SK-N-SH treated with all-trans-retinoic acid at 6 μM for 48 hours (cell line): Measurements from ENCODE around the gene AHI1.

Experiments used
- ATAC-seq: fragments of 200-7000 bp; cut with Tn5 transposase; 3 replicates; pipeline ENCODE4 v1.9.1; 2020; ENCODE audit warnings: mild to moderate bottlenecking, moderate library complexity
- BACH2 ChIP-seq: fragments of 250-450 bp; sonication (Bioruptor Pico); IDR thresholded peaks from 2 replicates; pipeline ENCODE4 v1.9.0; 2021; ENCODE audit warnings: mild to moderate bottlenecking, borderline replicate concordance
- CREB5 ChIP-seq: fragments of 250-450 bp; sonication (Bioruptor Pico); IDR thresholded peaks from 2 replicates; pipeline ENCODE4 v1.5.1; 2020; ENCODE audit warnings: low read depth, mild to moderate bottlenecking, moderate library complexity
- CSDC2 ChIP-seq: fragments of 250-450 bp; sonication (Bioruptor Pico); IDR thresholded peaks from 2 replicates; pipeline ENCODE4 v1.5.0; 2020; ENCODE audit warnings: mild to moderate bottlenecking, moderate library complexity
- ESRRG ChIP-seq: fragments of 250-450 bp; sonication (Bioruptor Pico); IDR thresholded peaks from 2 replicates; pipeline ENCODE4 v1.6.1; 2021; ENCODE audit warnings: mild to moderate bottlenecking
- GLIS3 ChIP-seq: fragments of 250-450 bp; sonication (Bioruptor Pico); IDR thresholded peaks from 2 replicates; pipeline ENCODE4 v1.5.0; 2020; ENCODE audit warnings: mild to moderate bottlenecking, moderate library complexity
- ISL1 ChIP-seq: fragments of 250-450 bp; sonication (Bioruptor Pico); IDR thresholded peaks from 2 replicates; pipeline ENCODE4 v2.1.2; 2022; ENCODE audit warnings: mild to moderate bottlenecking, moderate library complexity
- OSR1 ChIP-seq: fragments of 250-450 bp; sonication (Bioruptor Pico); IDR thresholded peaks from 2 replicates; pipeline ENCODE4 v1.8.0; 2022; ENCODE audit warnings: moderate library complexity, mild to moderate bottlenecking, inconsistent platforms
- POU6F1 ChIP-seq: fragments of 250-450 bp; sonication (Bioruptor Pico); IDR thresholded peaks from 2 replicates; pipeline ENCODE4 v1.8.0; 2021; ENCODE audit warnings: low read depth, mild to moderate bottlenecking, moderate library complexity, borderline replicate concordance
- PPARA ChIP-seq: fragments of 250-450 bp; sonication (Bioruptor Pico); IDR thresholded peaks from 2 replicates; pipeline ENCODE4 v1.5.0; 2020; ENCODE audit warnings: mild to moderate bottlenecking, borderline replicate concordance
- RARB ChIP-seq: fragments of 250-450 bp; sonication (Bioruptor Pico); IDR thresholded peaks from 2 replicates; pipeline ENCODE4 v1.8.0; 2021; ENCODE audit warnings: mild to moderate bottlenecking, moderate library complexity
- SNAI2 ChIP-seq: fragments of 250-450 bp; sonication (Bioruptor Pico); IDR thresholded peaks from 2 replicates; pipeline ENCODE4 v1.5.0; 2020; ENCODE audit warnings: mild to moderate bottlenecking, moderate library complexity
- TCF4 ChIP-seq: fragments of 250-450 bp; sonication (Bioruptor Pico); IDR thresholded peaks from 2 replicates; pipeline ENCODE4 v1.8.0; 2021; ENCODE audit warnings: mild to moderate bottlenecking, moderate library complexity, borderline replicate concordance
- TOX ChIP-seq: fragments of 250-450 bp; sonication (Bioruptor Pico); IDR thresholded peaks from 2 replicates; pipeline ENCODE4 v1.8.0; 2021; ENCODE audit warnings: mild to moderate bottlenecking, moderate library complexity, borderline replicate concordance
- TSHZ2 ChIP-seq: fragments of 250-450 bp; sonication (Bioruptor Pico); IDR thresholded peaks from 2 replicates; pipeline ENCODE4 v1.5.0; 2020; ENCODE audit warnings: mild to moderate bottlenecking, moderate library complexity
- ZC3H10 ChIP-seq: fragments of 250-450 bp; sonication (Bioruptor Pico); IDR thresholded peaks from 2 replicates; pipeline ENCODE4 v1.5.1; 2021; ENCODE audit warnings: mild to moderate bottlenecking, moderate library complexity
- ZFP3 ChIP-seq: fragments of 250-450 bp; sonication (Bioruptor Pico); IDR thresholded peaks from 2 replicates; pipeline ENCODE4 v1.5.0; 2020; ENCODE audit warnings: mild to moderate bottlenecking, moderate library complexity
- ZFP30 ChIP-seq: fragments of 450-650 bp; formaldehyde crosslinking; IDR thresholded peaks from 2 replicates; pipeline ENCODE4 v1.5.0; 2022; ENCODE audit warnings: mild to moderate bottlenecking, moderate library complexity
- ZNF565 ChIP-seq: fragments of 450-650 bp; formaldehyde crosslinking; conservative IDR thresholded peaks from 2 replicates; pipeline ENCODE4 v1.5.0; 2020; ENCODE audit warnings: low read depth, mild to moderate bottlenecking, moderate library complexity
- ZNF70 ChIP-seq: fragments of 450-650 bp; formaldehyde crosslinking; IDR thresholded peaks from 2 replicates; pipeline ENCODE4 v1.5.0; 2020; ENCODE audit warnings: mild to moderate bottlenecking, moderate library complexity
- ZNF8 ChIP-seq: fragments of 450-650 bp; formaldehyde crosslinking; IDR thresholded peaks from 2 replicates; pipeline ENCODE4 v1.5.0; 2020; ENCODE audit warnings: mild to moderate bottlenecking, moderate library complexity
- TF ChIP-seq, protein P1 (sequence below): fragments of 250-450 bp; sonication (Bioruptor Pico); IDR thresholded peaks from 2 replicates; pipeline ENCODE4 v1.5.1; 2021; ENCODE audit warnings: mild to moderate bottlenecking, moderate library complexity
- TF ChIP-seq, protein P2 (sequence below): fragments of 250-450 bp; sonication (Bioruptor Pico); IDR thresholded peaks from 2 replicates; pipeline ENCODE4 v1.8.0; 2020; ENCODE audit warnings: mild to moderate bottlenecking, moderate library complexity, borderline replicate concordance

Gene AHI1

GRCh38 chr6:135382182-135382628 lies 115.3 kb downstream of the AHI1 start:
- ATAC-seq = no peak
- TF ChIP-seq TOX (CRISPR knock-in tag) (no peak), GLIS3 (CRISPR knock-in tag) (no peak), ISL1 (CRISPR knock-in tag) (no peak), TCF4 (no peak), ZFP30 (no peak), ZNF8 (no peak), BACH2 (CRISPR knock-in tag) (no peak), ZNF70 (CRISPR knock-in tag) (no peak), CREB5 (no peak), ZFP3 (CRISPR knock-in tag) (no peak), TSHZ2 (CRISPR knock-in tag) (no peak), POU6F1 (CRISPR knock-in tag) (no peak), ZC3H10 (CRISPR knock-in tag) (no peak), PPARA (CRISPR knock-in tag) (no peak), RARB (no peak), CSDC2 (no peak), SNAI2 (CRISPR knock-in tag) (no peak), OSR1 (CRISPR knock-in tag) (no peak)
- TF ChIP-seq, protein P1, sequence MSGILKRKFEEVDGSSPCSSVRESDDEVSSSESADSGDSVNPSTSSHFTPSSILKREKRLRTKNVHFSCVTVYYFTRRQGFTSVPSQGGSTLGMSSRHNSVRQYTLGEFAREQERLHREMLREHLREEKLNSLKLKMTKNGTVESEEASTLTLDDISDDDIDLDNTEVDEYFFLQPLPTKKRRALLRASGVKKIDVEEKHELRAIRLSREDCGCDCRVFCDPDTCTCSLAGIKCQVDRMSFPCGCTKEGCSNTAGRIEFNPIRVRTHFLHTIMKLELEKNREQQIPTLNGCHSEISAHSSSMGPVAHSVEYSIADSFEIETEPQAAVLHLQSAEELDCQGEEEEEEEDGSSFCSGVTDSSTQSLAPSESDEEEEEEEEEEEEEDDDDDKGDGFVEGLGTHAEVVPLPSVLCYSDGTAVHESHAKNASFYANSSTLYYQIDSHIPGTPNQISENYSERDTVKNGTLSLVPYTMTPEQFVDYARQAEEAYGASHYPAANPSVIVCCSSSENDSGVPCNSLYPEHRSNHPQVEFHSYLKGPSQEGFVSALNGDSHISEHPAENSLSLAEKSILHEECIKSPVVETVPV = no peak
- TF ChIP-seq, protein P2, sequence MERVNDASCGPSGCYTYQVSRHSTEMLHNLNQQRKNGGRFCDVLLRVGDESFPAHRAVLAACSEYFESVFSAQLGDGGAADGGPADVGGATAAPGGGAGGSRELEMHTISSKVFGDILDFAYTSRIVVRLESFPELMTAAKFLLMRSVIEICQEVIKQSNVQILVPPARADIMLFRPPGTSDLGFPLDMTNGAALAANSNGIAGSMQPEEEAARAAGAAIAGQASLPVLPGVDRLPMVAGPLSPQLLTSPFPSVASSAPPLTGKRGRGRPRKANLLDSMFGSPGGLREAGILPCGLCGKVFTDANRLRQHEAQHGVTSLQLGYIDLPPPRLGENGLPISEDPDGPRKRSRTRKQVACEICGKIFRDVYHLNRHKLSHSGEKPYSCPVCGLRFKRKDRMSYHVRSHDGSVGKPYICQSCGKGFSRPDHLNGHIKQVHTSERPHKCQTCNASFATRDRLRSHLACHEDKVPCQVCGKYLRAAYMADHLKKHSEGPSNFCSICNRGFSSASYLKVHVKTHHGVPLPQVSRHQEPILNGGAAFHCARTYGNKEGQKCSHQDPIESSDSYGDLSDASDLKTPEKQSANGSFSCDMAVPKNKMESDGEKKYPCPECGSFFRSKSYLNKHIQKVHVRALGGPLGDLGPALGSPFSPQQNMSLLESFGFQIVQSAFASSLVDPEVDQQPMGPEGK (CRISPR knock-in tag) = no peak

DNA sequence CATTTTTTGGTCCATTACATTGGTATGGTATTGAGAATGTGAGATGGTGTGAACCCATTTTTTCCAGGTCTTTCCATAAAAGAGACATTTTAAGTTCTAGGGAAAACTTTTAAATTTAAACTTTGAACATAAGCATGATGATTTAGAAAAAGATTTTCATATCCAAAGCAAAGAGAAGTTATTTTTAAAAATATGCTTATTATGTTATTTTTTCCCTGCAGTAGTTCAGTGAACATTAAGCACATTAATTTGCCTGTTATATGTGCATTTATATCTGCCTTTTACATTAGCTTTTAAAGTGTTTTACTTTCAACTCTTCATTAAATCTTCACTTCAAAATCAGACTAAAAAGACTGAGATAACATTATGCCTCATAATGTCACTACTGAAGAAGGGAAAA lies 116.7 kb downstream of the AHI1 start:
- TF ChIP-seq ZNF70 (CRISPR knock-in tag) (no peak), CSDC2 (no peak), ZNF565 (CRISPR knock-in tag) (no peak)
- TF ChIP-seq, protein P2 (CRISPR knock-in tag) = no peak
- no peak for ATAC-seq

GRCh38 chr6:135379647-135380046 lies 117.9 kb downstream of the AHI1 start:
- no peak for ATAC-seq
- TF ChIP-seq ZNF8 (no peak), ESRRG (no peak), CREB5 (no peak), ZFP3 (CRISPR knock-in tag) (no peak), TOX (CRISPR knock-in tag) (no peak), GLIS3 (CRISPR knock-in tag) (no peak), POU6F1 (CRISPR knock-in tag) (no peak), CSDC2 (no peak)
- TF ChIP-seq, protein P2 (CRISPR knock-in tag) = no peak
